Cardiac muscle cell (in vitro differentiated cells and primary cell): ENCODE measurements around the gene ANKRD11. TPM values are rescaled to one million over a fixed set of nuclear protein-coding genes. Genes with fewer than 3 reads are reported as not detected.

Experiments
- DNase-seq, 2 donors: peaks; one replicate each; pipeline versions ENCODE4 v3.0.0 to v3.0.0-alpha.2; 2010 to 2017; ENCODE audit warnings: low read depth in 1 of 2, low spot score in 1 of 2
- H3K27ac ChIP-seq: fragments of 200-600 bp; sonication (generic); 2 replicates; pipeline ENCODE4 v1.5.1; 2016
- H3K27me3 ChIP-seq: fragments of 200-600 bp; sonication (generic); 2 replicates; pipeline ENCODE4 v1.6.0; 2016; ENCODE audit warnings: control low read depth
- H3K36me3 ChIP-seq: fragments of 200-600 bp; sonication (generic); 2 replicates; pipeline ENCODE4 v1.5.1; 2016; ENCODE audit warnings: control low read depth
- H3K4me1 ChIP-seq: fragments of 200-600 bp; sonication (generic); 2 replicates; pipeline ENCODE4 v1.8.1; 2017; ENCODE audit warnings: low read depth, mild to moderate bottlenecking, mixed run types
- H3K4me3 ChIP-seq: fragments of 200-600 bp; sonication (generic); 2 replicates; pipeline ENCODE4 v1.5.1; 2016; ENCODE audit warnings: mild to moderate bottlenecking
- H3K9me3 ChIP-seq: fragments of 200-600 bp; sonication (generic); 2 replicates; pipeline ENCODE4 v1.5.1; 2017; ENCODE audit warnings: low read depth, mild to moderate bottlenecking, control low read depth
- polyA plus RNA-seq: library from polyadenylated mRNA; unstranded; fragments of >200 nt; fragmentation: Nextera tagmentation; extraction: Ambion mirVana; gene quantifications from 2 replicates; pipeline ENCODE4 v1.2.1, GENCODE V29; 2016
- total RNA-seq: library from RNA; depleted of rRNA; stranded (reverse); fragments of >200 nt; gene quantifications from 2 replicates; pipeline ENCODE4 v1.2.3, GENCODE V29; 2016
- TF ChIP-seq, protein P1 (sequence below): IDR thresholded peaks from 2 replicates; pipeline ENCODE4 v1.5.1; 2012; ENCODE audit warnings: low read depth, mild to moderate bottlenecking, low read length

The ANKRD11 gene
- total and polyA plus RNA-seq, 2 experiments from 2014 or later = 111 to 131 TPM

DNA sequence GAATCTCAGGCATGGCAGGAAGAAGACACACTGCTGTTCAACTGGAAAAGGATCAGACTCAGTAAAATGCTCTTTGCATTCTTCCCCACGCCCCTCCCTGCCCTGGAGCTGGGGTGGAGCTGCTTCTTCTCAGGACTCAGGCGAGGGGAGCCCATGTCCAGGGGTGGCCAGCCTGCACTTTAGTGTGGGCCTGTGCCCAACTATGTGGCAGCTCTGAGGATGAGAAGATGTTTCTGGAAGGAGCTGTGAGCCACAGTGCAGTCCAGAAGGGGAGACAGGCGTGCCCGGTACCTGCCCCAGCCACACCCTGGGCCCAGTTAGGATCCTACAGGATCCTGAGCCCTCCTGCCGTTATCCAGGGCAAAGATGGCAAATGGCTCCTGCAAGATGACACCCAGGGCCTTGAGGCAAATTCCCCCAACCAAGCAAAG is 120.3 kb downstream of the ANKRD11 start:
- Histone ChIP-seq H3K27me3 (no peaks in the 10 kb centered on the region), H3K4me3 (no peak overlapping the region), H3K27ac (no peak overlapping the region), H3K4me1 (peaks cover 24% of the 10 kb centered on the region), H3K36me3 (no peaks in the 10 kb centered on the region), H3K9me3 (no peaks in the 10 kb centered on the region)
- DNase-seq = no peak
- TF ChIP-seq, protein P1, sequence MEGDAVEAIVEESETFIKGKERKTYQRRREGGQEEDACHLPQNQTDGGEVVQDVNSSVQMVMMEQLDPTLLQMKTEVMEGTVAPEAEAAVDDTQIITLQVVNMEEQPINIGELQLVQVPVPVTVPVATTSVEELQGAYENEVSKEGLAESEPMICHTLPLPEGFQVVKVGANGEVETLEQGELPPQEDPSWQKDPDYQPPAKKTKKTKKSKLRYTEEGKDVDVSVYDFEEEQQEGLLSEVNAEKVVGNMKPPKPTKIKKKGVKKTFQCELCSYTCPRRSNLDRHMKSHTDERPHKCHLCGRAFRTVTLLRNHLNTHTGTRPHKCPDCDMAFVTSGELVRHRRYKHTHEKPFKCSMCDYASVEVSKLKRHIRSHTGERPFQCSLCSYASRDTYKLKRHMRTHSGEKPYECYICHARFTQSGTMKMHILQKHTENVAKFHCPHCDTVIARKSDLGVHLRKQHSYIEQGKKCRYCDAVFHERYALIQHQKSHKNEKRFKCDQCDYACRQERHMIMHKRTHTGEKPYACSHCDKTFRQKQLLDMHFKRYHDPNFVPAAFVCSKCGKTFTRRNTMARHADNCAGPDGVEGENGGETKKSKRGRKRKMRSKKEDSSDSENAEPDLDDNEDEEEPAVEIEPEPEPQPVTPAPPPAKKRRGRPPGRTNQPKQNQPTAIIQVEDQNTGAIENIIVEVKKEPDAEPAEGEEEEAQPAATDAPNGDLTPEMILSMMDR = no peak

DNA sequence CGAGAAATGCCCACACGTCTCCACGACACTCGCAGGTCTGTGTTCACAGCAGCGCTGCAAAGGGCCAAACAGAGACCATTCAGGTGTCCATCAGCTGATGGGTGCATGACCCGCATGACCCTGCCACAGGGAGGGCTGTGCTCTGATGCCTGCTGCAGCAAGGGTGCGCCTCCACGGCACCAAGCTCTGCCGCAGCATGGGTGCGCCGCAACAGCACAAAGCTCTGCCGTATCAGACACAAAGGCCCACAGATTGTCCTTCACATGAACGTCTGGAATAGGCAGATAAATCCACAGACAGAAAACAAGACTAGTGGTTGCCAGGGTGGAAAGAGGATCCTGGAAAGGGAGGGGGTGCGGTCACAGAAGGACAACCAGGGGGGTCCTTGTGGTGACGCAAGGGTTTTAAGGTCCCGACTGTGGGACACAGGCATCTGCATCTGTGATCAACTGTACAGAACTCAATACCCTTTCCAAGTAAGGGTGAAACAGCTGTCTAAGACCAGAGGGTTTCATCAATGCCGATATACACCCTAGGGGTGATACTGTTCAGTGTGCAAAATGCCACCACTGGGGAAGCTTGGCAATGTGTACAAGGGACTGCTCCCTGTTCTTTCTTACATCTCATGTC is 121.0 kb downstream of the ANKRD11 start:
- Histone ChIP-seq H3K9me3 (no peaks in the 10 kb centered on the region), H3K27me3 (no peaks in the 10 kb centered on the region), H3K4me1 (peaks cover 27% of the 10 kb centered on the region), H3K27ac (no peak overlapping the region), H3K36me3 (no peaks in the 10 kb centered on the region), H3K4me3 (no peak overlapping the region)
- DNase-seq = no peak
- TF ChIP-seq, protein P1 = no peak

DNA sequence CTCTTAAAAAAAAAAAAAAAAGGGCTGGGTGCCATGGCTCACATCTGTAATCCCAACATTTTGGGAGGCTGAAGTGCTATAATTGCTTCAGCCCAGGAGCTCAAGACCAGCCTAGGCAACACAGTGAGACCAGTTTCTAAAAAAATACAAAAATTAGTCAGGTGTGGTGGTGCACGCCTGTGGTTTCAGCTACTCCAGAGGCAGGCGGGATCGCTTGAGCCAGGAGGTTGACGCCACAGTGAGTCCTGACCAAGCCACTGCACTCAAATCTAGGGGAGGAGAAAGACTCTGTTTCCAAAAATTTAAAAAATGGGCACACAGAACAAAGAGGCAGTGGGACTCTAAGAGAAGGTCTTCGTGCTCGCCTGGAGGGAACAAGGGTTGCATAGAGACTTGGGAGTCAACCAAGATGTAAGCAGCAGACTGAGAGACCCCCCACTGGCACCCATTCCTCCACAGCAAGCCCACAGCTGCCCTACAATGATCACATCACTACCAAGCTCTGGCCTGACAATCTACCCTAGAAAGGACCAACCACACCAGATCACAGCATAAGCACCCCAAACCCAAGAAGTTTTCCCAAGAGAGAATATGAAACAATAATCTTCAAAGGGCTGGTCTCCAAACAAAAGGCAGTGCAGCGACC is 121.6 kb downstream of the ANKRD11 start:
- peaks cover 27% of the 10 kb centered on the region for H3K4me1 ChIP-seq
- no peak for DNase-seq
- H3K27me3 ChIP-seq = no peaks in the 10 kb centered on the region
- TF ChIP-seq, protein P1 = no peak
- H3K4me3 ChIP-seq = no peak overlapping the region
- H3K27ac ChIP-seq = no peak overlapping the region
- H3K36me3 ChIP-seq = no peaks in the 10 kb centered on the region
- H3K9me3 ChIP-seq = no peaks in the 10 kb centered on the region

DNA sequence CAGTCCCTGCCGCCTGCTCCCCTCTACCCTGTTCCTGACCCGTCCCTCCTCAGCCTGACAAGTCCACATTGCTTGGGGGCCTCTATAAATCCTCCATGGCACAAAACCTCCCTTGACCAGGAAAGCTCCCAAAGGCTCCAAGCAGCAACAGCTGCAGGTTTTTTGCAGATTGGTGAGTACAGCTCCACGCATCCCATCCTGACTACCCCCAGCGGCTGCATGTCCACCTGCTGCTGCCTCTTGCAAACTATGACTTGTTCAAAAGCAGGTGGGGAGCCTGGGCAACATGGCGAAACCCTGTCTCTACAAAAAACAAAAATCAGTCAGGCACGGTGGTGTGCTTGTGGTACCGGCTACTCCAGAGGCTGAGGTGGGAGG is 122.8 kb downstream of the ANKRD11 start:
- TF ChIP-seq, protein P1 = no peak
- no peak overlapping the region for H3K4me3 ChIP-seq
- no peaks in the 10 kb centered on the region for H3K36me3 ChIP-seq
- no peak overlapping the region for H3K27ac ChIP-seq
- H3K9me3 ChIP-seq = no peaks in the 10 kb centered on the region
- DNase-seq = no peak
- peaks cover 18% of the 10 kb centered on the region for H3K4me1 ChIP-seq
- no peaks in the 10 kb centered on the region for H3K27me3 ChIP-seq

DNA sequence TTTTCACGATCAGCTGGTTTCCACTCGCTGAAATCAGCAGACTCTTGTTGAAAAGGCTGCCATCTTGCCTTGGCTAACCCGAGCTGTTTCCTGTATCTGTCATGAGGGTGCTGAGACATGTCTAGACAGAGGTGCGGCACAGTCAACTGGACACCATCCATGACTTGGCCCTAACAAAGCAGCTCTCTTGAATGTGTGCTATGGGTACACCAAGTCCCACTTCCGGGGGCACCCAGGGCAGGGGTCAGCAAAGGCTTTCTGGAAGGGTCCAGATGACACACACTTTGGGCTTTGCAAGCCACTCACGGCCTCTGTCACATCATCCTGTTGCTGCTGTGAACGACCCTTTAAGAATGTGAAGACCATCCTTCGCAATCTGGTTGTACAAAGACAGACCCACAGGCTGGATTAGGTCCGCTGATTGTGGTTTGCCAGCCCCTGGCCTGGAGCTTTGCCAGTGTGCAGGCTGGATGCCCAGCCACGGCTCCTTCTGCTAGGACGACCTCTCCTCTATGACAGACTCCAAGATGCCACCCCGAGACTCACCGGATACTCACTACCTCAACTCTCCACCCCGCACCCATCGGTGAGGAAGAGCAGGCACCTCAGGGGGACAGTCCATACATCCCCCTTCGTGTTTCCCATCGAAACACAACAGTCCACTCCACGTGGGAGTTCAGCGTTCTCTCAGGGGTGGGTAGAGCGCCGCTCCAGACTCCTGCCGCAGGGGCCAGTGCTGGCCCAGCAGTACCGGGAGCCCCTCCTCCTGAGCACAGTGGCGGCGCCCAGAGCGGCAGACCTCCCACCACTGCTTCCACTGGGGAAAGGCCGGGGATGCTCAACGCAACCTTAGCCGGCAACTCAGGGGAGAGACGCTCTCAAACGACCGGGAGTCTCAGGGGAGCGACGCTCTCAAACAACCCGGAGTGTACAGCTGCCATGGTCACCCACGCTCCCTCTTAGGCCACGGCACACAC is 123.5 kb downstream of the ANKRD11 start:
- no peaks in the 10 kb centered on the region for H3K27me3 ChIP-seq
- H3K27ac ChIP-seq = no peak overlapping the region
- H3K4me3 ChIP-seq = no peak overlapping the region
- no peak for DNase-seq
- H3K36me3 ChIP-seq = no peaks in the 10 kb centered on the region
- TF ChIP-seq, protein P1 = no peak
- H3K9me3 ChIP-seq = no peaks in the 10 kb centered on the region
- peaks cover 22% of the 10 kb centered on the region for H3K4me1 ChIP-seq
